ENCODE results near the gene CTU2. TPM values are rescaled to one million over a fixed set of nuclear protein-coding genes. Genes with fewer than 3 reads are reported as not detected.

Gene CTU2
- polyA plus RNA-seq, 1 donor: 13.3 TPM

GRCh38 chr16:88747588-88748301 lies 41.4 kb downstream of the CTU2 start:
- DNase-seq: no peak

- DNase-seq: no peak
Observed at GRCh38 chr16:88748364-88748763, 42.1 kb downstream of the CTU2 start.

GRCh38 chr16:88749358-88749757 lies 43.1 kb downstream of the CTU2 start:
- no peak for DNase-seq

GRCh38 chr16:88750854-88751253 lies 44.6 kb downstream of the CTU2 start:
- no peak for DNase-seq

- DNase-seq: no peak
Observed at GRCh38 chr16:88752386-88753002, 46.2 kb downstream of the CTU2 start.

- DNase-seq: no peak
Observed at GRCh38 chr16:88753191-88753590, 46.9 kb downstream of the CTU2 start.

- DNase-seq: no peak
Observed at GRCh38 chr16:88753602-88754001, 47.3 kb downstream of the CTU2 start.

GRCh38 chr16:88754109-88754911 lies 48.0 kb downstream of the CTU2 start:
- DNase-seq: no peak

- DNase-seq: no peak
Observed at GRCh38 chr16:88754912-88755744, 48.8 kb downstream of the CTU2 start.

- DNase-seq: no peak
Observed at GRCh38 chr16:88755745-88756443, 49.6 kb downstream of the CTU2 start.

- no peak for DNase-seq
Observed at GRCh38 chr16:88758227-88758943, 52.1 kb downstream of the CTU2 start.

- no peak for DNase-seq
Observed at GRCh38 chr16:88758944-88759244, 52.6 kb downstream of the CTU2 start.

GRCh38 chr16:88759245-88759975 lies 53.1 kb downstream of the CTU2 start:
- DNase-seq: no peak

- no peak for DNase-seq
Observed at GRCh38 chr16:88759976-88760350, 53.7 kb downstream of the CTU2 start.

GRCh38 chr16:88760424-88761142 lies 54.3 kb downstream of the CTU2 start:
- DNase-seq: no peak

GRCh38 chr16:88761143-88761534 lies 54.8 kb downstream of the CTU2 start:
- no peak for DNase-seq

GRCh38 chr16:88761830-88762229 lies 55.5 kb downstream of the CTU2 start:
- no peak for DNase-seq

- DNase-seq: no peak
Observed at GRCh38 chr16:88762258-88762870, 56.1 kb downstream of the CTU2 start.

GRCh38 chr16:88762941-88763340 lies 56.6 kb downstream of the CTU2 start:
- DNase-seq: no peak

Measured in hindlimb muscle (tissue), 1 donor.